AG08396 (cell line): Measurements from ENCODE around the gene VRK1.

ENCODE experiments used
- DNase-seq: peaks from one replicate; pipeline ENCODE4 v3.0.0; 2012; ENCODE audit warnings: low spot score, mixed read lengths

Gene VRK1

DNA sequence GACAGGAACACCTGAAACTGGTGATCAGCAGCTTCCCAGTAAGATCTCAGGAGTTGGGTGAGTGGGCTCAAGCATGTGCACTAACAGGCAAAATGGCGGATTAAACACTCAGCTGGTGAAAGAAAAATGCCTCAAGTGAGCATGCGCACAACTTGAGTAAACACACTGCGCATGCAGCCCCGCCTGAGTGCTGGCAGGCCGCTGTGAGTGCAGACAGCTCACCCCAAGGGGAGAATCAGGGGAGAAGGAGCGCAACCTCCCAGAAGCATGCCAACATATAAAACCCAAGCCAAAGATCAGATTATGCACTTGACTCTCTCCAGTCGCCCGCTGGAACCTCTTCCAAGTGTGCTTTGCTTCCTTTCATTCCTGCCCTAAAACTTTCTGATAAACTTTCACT is 125.8 kb downstream of the VRK1 start:
- DNase-seq, result no peak

DNA sequence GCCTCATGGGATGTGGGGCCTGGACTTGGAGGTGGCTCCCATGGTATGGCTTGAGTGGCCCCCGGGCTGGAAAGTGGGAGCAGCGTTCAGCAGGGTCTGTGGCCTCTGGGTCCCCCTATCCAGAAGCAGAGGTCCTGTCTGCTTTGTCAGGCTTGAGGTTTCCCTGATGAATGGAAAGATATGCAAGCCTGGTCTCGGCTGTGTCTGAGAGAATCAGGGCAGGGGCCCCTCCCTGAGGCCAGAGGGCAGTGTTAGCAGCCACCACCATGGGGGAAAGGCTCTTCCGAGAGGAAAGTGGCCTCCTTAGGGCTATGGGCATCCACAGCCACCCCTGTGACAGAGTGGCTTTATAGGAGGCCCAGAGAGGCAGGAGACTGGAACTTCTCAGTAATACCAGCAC is 128.2 kb downstream of the VRK1 start:
- DNase-seq, result no peak

DNA sequence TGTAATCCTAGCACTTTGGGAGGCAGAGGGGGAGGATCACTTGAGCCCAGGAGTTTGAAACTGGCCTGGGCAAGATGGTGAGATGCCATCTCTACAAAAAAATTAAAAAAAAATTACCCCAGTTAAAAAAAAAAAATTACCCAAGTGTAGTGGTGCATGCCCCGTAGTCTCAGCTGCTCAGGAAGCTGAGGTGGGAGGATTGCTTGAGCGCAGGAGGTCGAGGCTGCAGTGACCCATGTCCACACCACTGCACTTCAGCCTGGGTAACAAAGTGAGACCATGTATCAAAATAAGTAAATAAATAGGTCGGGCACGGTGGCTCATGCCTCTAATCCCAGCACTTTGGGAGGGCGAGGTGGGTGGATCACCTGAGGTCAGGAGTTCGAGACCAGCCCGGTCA is 128.8 kb downstream of the VRK1 start:
- DNase-seq, result no peak

DNA sequence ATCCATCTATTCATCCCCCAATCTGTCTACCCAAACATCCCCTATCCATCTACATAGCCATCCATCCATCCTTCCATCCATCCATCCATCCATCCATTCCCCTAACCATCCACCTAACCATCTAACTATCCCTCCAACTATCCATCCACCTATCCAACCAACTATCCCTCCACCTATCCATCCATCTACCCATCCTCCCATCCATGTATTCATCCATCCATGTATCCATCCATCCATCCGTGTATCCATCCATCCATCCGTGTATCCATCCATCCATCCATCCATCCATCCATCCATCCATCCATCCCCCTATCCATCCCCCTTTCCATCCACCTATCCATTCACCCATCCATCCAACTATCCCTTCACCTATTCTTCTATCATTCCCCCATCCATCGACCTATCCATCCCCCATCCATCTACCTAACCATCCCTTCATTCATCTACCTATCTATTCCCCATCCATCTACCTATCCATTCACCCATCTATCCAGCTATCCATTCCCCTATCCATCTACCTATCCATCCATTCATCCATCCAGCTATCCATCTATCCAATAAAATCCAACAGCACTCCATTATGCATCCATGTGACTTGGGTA is 131.7 kb downstream of the VRK1 start:
- DNase-seq, result no peak

DNA sequence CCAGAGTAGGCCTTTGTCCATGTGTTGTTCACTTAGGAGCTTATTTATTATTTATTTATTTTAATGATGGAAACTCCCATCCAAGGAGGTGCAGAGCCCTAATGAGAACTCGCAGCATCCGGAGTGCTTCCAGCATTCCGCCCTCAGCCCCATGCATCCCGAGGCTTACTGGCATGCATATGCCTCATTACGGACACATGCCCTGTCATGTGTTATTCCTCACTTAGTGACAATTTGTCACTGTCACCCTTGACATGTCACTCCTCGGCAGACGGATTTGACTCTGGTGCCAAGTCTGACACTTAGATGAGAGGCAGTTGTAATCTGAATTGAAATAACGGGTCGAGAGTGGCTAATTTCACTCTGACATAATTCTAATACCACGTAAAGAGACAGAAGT is 132.8 kb downstream of the VRK1 start:
- no peak for DNase-seq

DNA sequence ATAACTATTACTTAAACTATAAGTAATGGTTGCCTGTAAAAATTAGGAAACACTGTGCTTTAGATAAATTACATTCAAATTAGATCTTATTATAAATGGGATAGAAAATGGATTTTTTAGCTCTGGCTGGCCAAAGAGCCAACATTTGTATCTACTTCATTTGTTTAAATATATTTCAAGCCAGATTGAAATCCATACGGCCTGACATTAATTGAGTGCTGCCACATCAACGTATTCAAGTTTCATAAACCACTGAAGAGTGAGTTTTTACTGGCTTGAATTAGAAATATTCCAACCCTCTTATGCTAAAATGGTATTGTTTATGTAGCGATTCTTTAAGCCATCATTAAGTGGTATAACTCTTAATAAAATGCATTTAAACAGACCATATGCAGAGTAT is 133.3 kb downstream of the VRK1 start:
- no peak for DNase-seq
